ENCODE results near the gene ELK4. TPM values are rescaled to one million over a fixed set of nuclear protein-coding genes. Genes with fewer than 3 reads are reported as not detected.

The ELK4 gene
- total and polyA plus RNA-seq, 2 of the 13 experiments (the other 11 are each of a cell fraction or from before 2014, with no cell fraction given) = 8.3 to 13.1 TPM

- TF ChIP-seq NFE2 (CRISPR knock-in tag; IDR thresholded peaks at IDR 0.05) (no peak), ZNF142 (CRISPR knock-in tag; IDR thresholded peaks at IDR 0.05) (no peak), FOXP1 (IDR thresholded peaks at IDR 0.05) (no peak), FOXP1 (CRISPR knock-in tag; IDR thresholded peaks at IDR 0.05) (no peak), ZNF468 (CRISPR knock-in tag; IDR thresholded peaks at IDR 0.05) (no peak), IKZF1 (IDR thresholded peaks at IDR 0.05) (no peak), DDIT3 (CRISPR knock-in tag; IDR thresholded peaks at IDR 0.05) (no peak), HMG20B (CRISPR knock-in tag; conservative IDR thresholded peaks at IDR 0.05) (no peak), HMGXB4 (CRISPR knock-in tag; IDR thresholded peaks at IDR 0.05; ENCODE audit: borderline replicate concordance in 1 of 2, low read depth in 1 of 2) (peak; percentile 48 to 56; a peak in 2 of 4 replicates), ARID3A (IDR thresholded peaks at IDR 0.05; ENCODE audit: low read depth, low read length) (no peak), ZFY (CRISPR knock-in tag; IDR thresholded peaks at IDR 0.05) (no peak), RAD21 (CRISPR knock-in tag; IDR thresholded peaks at IDR 0.05) (peak; percentile 43; the same call in 1 of the 2 replicates), THAP11 (CRISPR knock-in tag; IDR thresholded peaks at IDR 0.05) (0 out of 2 replicates have a peak, but pooled peaks have one; percentile 19), ZBTB42 (CRISPR knock-in tag; IDR thresholded peaks at IDR 0.05) (no peak), SALL1 (CRISPR knock-in tag; IDR thresholded peaks at IDR 0.05) (no peak), RFX1 (IDR thresholded peaks at IDR 0.05) (no peak), RAD51 (IDR thresholded peaks at IDR 0.05; ENCODE audit: borderline replicate concordance) (no peak), TSC22D2 (CRISPR knock-in tag; IDR thresholded peaks at IDR 0.05; ENCODE audit: borderline replicate concordance) (no peak), SRF (IDR thresholded peaks at IDR 0.05; ENCODE audit: low read depth, low read length) (no peak)
- TF ChIP-seq, protein P1, sequence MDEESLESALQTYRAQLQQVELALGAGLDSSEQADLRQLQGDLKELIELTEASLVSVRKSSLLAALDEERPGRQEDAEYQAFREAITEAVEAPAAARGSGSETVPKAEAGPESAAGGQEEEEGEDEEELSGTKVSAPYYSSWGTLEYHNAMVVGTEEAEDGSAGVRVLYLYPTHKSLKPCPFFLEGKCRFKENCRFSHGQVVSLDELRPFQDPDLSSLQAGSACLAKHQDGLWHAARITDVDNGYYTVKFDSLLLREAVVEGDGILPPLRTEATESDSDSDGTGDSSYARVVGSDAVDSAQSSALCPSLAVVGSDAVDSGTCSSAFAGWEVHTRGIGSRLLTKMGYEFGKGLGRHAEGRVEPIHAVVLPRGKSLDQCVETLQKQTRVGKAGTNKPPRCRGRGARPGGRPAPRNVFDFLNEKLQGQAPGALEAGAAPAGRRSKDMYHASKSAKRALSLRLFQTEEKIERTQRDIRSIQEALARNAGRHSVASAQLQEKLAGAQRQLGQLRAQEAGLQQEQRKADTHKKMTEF (CRISPR knock-in tag; IDR thresholded peaks at IDR 0.05) = no peak
- TF ChIP-seq, protein P2, sequence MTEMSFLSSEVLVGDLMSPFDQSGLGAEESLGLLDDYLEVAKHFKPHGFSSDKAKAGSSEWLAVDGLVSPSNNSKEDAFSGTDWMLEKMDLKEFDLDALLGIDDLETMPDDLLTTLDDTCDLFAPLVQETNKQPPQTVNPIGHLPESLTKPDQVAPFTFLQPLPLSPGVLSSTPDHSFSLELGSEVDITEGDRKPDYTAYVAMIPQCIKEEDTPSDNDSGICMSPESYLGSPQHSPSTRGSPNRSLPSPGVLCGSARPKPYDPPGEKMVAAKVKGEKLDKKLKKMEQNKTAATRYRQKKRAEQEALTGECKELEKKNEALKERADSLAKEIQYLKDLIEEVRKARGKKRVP (CRISPR knock-in tag; IDR thresholded peaks at IDR 0.05) = no peak
Observed at GRCh38 chr1:205588636-205589035, 43.2 kb downstream of the ELK4 start (continued).
